Measurements from ENCODE around the gene LRRIQ4. TPM values are rescaled to one million over a fixed set of nuclear protein-coding genes. Genes with fewer than 3 reads are reported as not detected.

The LRRIQ4 gene
- total RNA-seq, 4 donors from 2014 or later: not detected

DNA sequence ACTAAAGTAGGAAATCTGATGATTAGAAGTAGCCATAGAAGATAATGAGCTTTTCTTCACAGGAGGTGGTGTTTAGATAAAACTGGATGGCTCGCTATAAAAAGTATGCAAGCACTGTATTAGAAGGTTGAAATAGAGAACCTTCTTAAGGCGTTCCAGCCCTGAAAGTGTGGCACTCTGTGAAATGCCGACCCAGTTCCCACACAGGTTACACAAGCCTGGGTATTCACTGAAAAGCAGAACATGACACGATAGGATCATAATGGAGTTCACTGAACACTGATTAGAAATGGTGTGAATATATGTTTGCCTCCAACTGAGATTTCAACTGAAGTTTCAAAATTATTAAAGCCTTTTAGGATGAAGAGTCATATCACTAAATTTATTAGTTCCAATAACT lies 15.0 kb downstream of the LRRIQ4 start:
- 70 to 77% methylated on average over 4 of the region's 4 CpGs for WGBS, 2 donors (ENCODE audit: low coverage in 1 of 2)
- ATAC-seq: no peak
- TF ChIP-seq EP300 (IDR thresholded peaks at IDR 0.05) (no peak), CTCF (IDR thresholded peaks at IDR 0.05) (no peak), POLR2A (IDR thresholded peaks at IDR 0.05) (no peak), POLR2AphosphoS5 (IDR thresholded peaks at IDR 0.05) (no peak)
- Histone ChIP-seq H3K27me3 (peaks cover 9% of the 10 kb centered on the region), H3K4me1 (no peaks in the 10 kb centered on the region), H3K36me3 (no peaks in the 10 kb centered on the region), H3K27ac (no peak overlapping the region), H3K4me3 (no peak overlapping the region), H3K9me3 (no peaks in the 10 kb centered on the region)

DNA sequence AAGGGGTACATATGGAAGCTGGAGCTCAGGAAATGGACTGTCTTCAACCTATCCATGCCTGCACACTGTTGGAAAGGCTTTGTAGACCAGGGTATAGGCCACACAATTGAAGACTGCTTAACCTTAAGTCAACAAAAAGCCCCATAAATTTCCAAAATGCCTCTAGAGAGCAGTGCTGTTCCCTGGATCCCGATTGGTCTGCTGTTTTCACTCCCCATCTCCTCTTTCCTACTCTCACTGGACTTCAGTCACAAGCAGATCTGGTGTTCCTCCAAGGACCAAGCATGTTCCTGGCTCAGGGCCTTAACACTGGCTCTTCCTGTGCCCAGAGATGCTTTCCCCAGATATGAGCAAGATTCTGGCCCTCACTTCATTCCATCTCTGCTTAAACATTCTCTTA lies 22.9 kb downstream of the LRRIQ4 start:
- 77 to 100% methylated on average over 1 of the region's 1 CpG for WGBS, 2 donors (ENCODE audit: low coverage in 1 of 2)
- ATAC-seq: no peak
- Histone ChIP-seq H3K27ac (no peak overlapping the region), H3K27me3 (no peaks in the 10 kb centered on the region), H3K9me3 (no peaks in the 10 kb centered on the region), H3K36me3 (no peaks in the 10 kb centered on the region), H3K4me3 (no peak overlapping the region), H3K4me1 (no peaks in the 10 kb centered on the region)
- no peak for TF ChIP-seq EP300 (IDR thresholded peaks at IDR 0.05)
- TF ChIP-seq POLR2AphosphoS5 (IDR thresholded peaks at IDR 0.05): no peak
- no peak for TF ChIP-seq POLR2A (IDR thresholded peaks at IDR 0.05)
- TF ChIP-seq CTCF (IDR thresholded peaks at IDR 0.05): no peak

- H3K4me1 ChIP-seq: no peaks in the 10 kb centered on the region
- H3K36me3 ChIP-seq: no peaks in the 10 kb centered on the region
- no peaks in the 10 kb centered on the region for H3K9me3 ChIP-seq
- ATAC-seq: no peak
- no peaks in the 10 kb centered on the region for H3K27me3 ChIP-seq
- no peak overlapping the region for H3K27ac ChIP-seq
- no peak overlapping the region for H3K4me3 ChIP-seq
- whole genome bisulfite sequencing, 2 donors (ENCODE audit: low coverage in 1 of 2): 60 to 80% methylated on average over 1 to 5 of the region's 5 CpGs
- TF ChIP-seq EP300 (IDR thresholded peaks at IDR 0.05) (no peak), CTCF (IDR thresholded peaks at IDR 0.05) (no peak), POLR2AphosphoS5 (IDR thresholded peaks at IDR 0.05) (no peak), POLR2A (IDR thresholded peaks at IDR 0.05) (no peak)
Measured at GRCh38 chr3:169836078-169836941, 23.6 kb downstream of the LRRIQ4 start.

- WGBS, 2 donors (ENCODE audit: low coverage in 1 of 2): 84 to 85% methylated on average over 3 of the region's 3 CpGs
- no peaks in the 10 kb centered on the region for H3K36me3 ChIP-seq
Measured at GRCh38 chr3:169836942-169837275, 24.2 kb downstream of the LRRIQ4 start.

More at GRCh38 chr3:169836942-169837275, 24.2 kb downstream of the LRRIQ4 start:
- TF ChIP-seq CTCF (IDR thresholded peaks at IDR 0.05) (no peak), POLR2A (IDR thresholded peaks at IDR 0.05) (no peak), EP300 (IDR thresholded peaks at IDR 0.05) (no peak), POLR2AphosphoS5 (IDR thresholded peaks at IDR 0.05) (no peak)
- no peaks in the 10 kb centered on the region for H3K9me3 ChIP-seq
- no peak overlapping the region for H3K4me3 ChIP-seq
- no peaks in the 10 kb centered on the region for H3K27me3 ChIP-seq
- no peak for ATAC-seq
- no peaks in the 10 kb centered on the region for H3K4me1 ChIP-seq
- no peak overlapping the region for H3K27ac ChIP-seq
